WI38 (cell line): ENCODE results near the gene SUPT20HL2.

ENCODE experiments used
- H3K4me3 ChIP-seq: 2 replicates; pipeline ENCODE4 v1.5.1; 2011; ENCODE audit warnings: low read depth, mild to moderate bottlenecking, control low read depth, low read length
- TF ChIP-seq, protein P1 (sequence below): IDR thresholded peaks from 2 replicates; pipeline ENCODE4 v1.5.1; 2012; ENCODE audit warnings: low read depth, mild to moderate bottlenecking, control low read depth, low read length

Gene SUPT20HL2

DNA sequence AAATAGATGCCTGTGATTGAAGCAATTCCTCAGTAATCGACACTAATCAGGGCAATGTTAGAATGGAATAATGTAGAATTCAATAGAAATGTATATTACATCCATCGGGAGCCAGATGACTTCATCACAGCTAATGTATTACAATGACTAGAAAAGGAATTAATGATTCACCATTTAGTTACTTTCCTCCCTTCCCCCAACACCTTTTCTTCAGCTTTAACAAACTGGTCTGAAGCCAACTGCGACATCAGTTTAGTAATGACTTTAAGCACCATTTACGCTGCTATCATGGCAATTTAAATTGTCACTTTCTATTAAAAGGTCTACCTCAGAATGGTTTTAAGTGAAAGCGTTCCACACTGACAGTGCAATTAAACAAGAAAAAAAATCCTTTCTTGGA lies 45.1 kb downstream of the SUPT20HL2 start:
- H3K4me3 ChIP-seq = no peak overlapping the region
- TF ChIP-seq, protein P1, sequence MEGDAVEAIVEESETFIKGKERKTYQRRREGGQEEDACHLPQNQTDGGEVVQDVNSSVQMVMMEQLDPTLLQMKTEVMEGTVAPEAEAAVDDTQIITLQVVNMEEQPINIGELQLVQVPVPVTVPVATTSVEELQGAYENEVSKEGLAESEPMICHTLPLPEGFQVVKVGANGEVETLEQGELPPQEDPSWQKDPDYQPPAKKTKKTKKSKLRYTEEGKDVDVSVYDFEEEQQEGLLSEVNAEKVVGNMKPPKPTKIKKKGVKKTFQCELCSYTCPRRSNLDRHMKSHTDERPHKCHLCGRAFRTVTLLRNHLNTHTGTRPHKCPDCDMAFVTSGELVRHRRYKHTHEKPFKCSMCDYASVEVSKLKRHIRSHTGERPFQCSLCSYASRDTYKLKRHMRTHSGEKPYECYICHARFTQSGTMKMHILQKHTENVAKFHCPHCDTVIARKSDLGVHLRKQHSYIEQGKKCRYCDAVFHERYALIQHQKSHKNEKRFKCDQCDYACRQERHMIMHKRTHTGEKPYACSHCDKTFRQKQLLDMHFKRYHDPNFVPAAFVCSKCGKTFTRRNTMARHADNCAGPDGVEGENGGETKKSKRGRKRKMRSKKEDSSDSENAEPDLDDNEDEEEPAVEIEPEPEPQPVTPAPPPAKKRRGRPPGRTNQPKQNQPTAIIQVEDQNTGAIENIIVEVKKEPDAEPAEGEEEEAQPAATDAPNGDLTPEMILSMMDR = no peak

DNA sequence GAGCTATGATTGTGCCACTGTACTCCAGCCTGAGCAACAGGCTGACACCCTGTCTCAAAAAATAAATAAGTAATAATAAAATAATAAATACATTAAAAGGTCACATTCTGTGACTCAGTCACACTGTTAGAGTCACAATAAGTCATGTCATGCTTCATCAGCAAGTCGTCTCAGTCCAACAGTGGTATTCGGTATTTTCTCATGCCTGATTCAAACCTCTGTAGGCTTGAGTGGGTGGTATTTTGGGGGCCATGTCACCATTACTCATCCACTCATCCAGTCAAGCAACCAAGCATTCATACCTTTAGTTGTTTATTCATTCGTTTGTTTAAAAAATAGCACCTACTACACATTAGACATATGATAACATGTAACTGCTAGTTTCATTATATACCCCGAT lies 46.9 kb downstream of the SUPT20HL2 start:
- no peak overlapping the region for H3K4me3 ChIP-seq
- TF ChIP-seq, protein P1 = no peak

DNA sequence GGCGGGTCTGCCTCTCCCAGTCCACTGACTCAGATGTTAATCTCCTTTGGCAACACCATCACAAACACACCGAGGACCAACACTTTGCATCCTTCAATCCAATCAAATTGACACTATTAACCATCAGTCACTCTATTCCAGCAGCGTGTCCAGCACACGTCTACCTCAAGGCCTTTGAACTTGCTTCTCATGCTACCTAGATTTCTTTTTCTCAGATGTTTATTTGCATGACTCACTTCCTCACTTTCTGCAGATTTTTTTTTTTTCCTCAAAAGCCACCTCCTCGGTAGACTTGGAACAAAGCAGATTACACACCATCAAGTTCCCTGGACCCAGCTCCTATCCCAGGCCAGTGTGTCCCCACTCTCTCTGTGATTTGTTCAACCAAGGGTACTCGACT lies 49.5 kb downstream of the SUPT20HL2 start:
- TF ChIP-seq, protein P1 = no peak
- no peak overlapping the region for H3K4me3 ChIP-seq

DNA sequence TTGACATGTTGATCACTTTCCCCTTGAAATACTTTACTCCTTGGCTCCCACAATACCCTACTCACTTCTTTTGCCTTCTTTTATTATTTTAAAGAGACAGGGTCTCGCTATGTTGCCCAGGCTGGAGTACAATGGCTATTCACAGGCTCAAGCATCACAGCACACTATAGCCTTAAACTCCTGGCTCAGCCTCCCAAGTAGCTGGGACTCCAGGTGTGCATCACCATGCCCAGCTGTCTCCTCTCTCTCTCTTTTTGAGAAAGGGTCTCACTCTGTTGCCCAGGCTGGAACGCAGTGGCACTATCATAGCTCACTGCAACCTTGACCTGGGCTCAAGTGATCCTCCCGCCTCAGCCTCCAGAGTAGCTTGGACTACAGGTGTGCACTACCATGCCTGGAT lies 51.6 kb downstream of the SUPT20HL2 start:
- no peak overlapping the region for H3K4me3 ChIP-seq
- TF ChIP-seq, protein P1 = no peak
